GM12865 (cell line): ENCODE data around the gene SPNS2.

Experiments
- DNase-seq: peaks from one replicate; pipeline ENCODE4 v3.0.0; 2010; ENCODE audit warnings: low read depth
- H3K4me3 ChIP-seq: 2 replicates; pipeline ENCODE4 v1.5.1; 2011; ENCODE audit warnings: mild to moderate bottlenecking, low read depth, low read length, control low read depth
- CTCF ChIP-seq: IDR thresholded peaks from 2 replicates; pipeline ENCODE4 v1.5.1; 2011; ENCODE audit warnings: low read length, control low read depth, low read depth, inconsistent platforms; ENCODE audit not compliant: insufficient read depth; ENCODE audit errors: missing control alignments

Gene SPNS2

GRCh38 chr17:4557626-4558346 is 59.1 kb downstream of the SPNS2 start:
- TF ChIP-seq CTCF: no peak
- DNase-seq: no peak
- no peak overlapping the region for H3K4me3 ChIP-seq

GRCh38 chr17:4558347-4558971 is 59.8 kb downstream of the SPNS2 start:
- no peak overlapping the region for H3K4me3 ChIP-seq
- DNase-seq: no peak
- TF ChIP-seq CTCF: no peak

- H3K4me3 ChIP-seq: no peak overlapping the region
- DNase-seq: no peak
- no peak for TF ChIP-seq CTCF
These were observed 60.6 kb downstream of the SPNS2 start for GRCh38 chr17:4559139-4559791.

GRCh38 chr17:4559966-4560365 is 61.3 kb downstream of the SPNS2 start:
- no peak for TF ChIP-seq CTCF
- H3K4me3 ChIP-seq: no peak overlapping the region
- no peak for DNase-seq

GRCh38 chr17:4560421-4560820 is 61.7 kb downstream of the SPNS2 start, which contains the start of gene GGT6:
TSS of gene GGT6 (minus strand) at chr17:4560577. CDS start at chr17:4560521, 56 bp downstream.
- no peak within 1 kb of the TSS for H3K4me3 ChIP-seq
- no peak for TF ChIP-seq CTCF
- DNase-seq: no peak

GRCh38 chr17:4560837-4561256 is 62.2 kb downstream of the SPNS2 start:
- no peak overlapping the region for H3K4me3 ChIP-seq
- no peak for TF ChIP-seq CTCF
- DNase-seq: no peak
